ENCODE measurements around the gene CASTOR1. TPM values are rescaled to one million over a fixed set of nuclear protein-coding genes. Genes with fewer than 3 reads are reported as not detected.
A peak's percentile ranks its signal among the peaks of the same experiment; 100 is the strongest.

CASTOR1 gene
- polyA plus RNA-seq, 1 of the 3 experiments (the other 2 are of a cell fraction), result 14.4 TPM

DNA sequence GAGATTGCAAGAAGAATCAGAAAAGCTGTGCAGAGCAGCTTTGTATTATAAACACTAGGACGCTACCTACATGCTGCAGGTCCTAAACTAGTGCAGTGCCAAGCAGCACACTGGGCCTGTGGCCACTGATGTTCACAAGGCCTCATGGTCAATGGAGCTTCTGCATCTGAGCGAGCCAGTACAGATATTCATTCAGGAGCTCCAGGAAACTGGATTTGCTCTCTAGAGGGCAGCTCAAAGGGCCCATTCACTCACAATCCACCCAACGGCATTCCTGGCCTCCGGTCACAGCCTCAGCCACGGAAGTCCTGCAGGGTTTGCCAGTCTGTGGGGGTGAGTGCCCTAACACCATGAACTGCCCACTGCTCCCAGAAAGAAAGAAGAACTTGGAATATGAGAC is 43.2 kb upstream of the CASTOR1 start:
- peaks cover 43 to 64% of the 10 kb centered on the region in 2 experiments for H3K36me3 ChIP-seq (replicated peaks in 1 of 2; ENCODE audit: control insufficient read depth in 1 of 2, insufficient read depth in 2 of 2, low read length in 1 of 2)
- CTCF ChIA-PET, result interaction anchor here (0.7 to 1.5 kb wide), 3 partner anchors 19 to 55 kb away, joined by 3 to 4 read pairs (median 4); partner anchors contain the start of genes CASTOR1 and RNF215
- no peaks in the 10 kb centered on the region for H4K20me1 ChIP-seq (ENCODE audit: insufficient read depth)
- POLR2A ChIA-PET, result interaction anchor here (1.1 kb wide), 1 partner anchor 24 kb away, joined by 4 read pairs; the partner anchor contains the start of genes CCDC157 and SF3A1
- peaks cover 25% of the 10 kb centered on the region for H3F3A ChIP-seq (replicated peaks; ENCODE audit: insufficient read depth)
- H3K9ac ChIP-seq, result no peak overlapping the region
- H3K4me3 ChIP-seq (ENCODE audit: low read depth in 2 of 2, low read length in 1 of 2), result no peak overlapping the region
- 0 out of 4 replicates have a peak, but pooled peaks cover 0 to under 1% of the 10 kb centered on the region in 2 experiments for H3K4me1 ChIP-seq (ENCODE audit: control insufficient read depth in 1 of 2, insufficient read depth in 2 of 2, low read depth in 1 of 2, low read length in 1 of 2)
- DNase-seq, result no peak
- no peak for TF ChIP-seq SMC3 (IDR thresholded peaks at IDR 0.05; ENCODE audit: low read depth, low read length)
- TF ChIP-seq TAF1 (IDR thresholded peaks at IDR 0.05; ENCODE audit: borderline replicate concordance, low read depth, low read length), result no peak
- TF ChIP-seq GATA2 (CRISPR knock-in tag; IDR thresholded peaks at IDR 0.05), result no peak
- TF ChIP-seq, protein P1, sequence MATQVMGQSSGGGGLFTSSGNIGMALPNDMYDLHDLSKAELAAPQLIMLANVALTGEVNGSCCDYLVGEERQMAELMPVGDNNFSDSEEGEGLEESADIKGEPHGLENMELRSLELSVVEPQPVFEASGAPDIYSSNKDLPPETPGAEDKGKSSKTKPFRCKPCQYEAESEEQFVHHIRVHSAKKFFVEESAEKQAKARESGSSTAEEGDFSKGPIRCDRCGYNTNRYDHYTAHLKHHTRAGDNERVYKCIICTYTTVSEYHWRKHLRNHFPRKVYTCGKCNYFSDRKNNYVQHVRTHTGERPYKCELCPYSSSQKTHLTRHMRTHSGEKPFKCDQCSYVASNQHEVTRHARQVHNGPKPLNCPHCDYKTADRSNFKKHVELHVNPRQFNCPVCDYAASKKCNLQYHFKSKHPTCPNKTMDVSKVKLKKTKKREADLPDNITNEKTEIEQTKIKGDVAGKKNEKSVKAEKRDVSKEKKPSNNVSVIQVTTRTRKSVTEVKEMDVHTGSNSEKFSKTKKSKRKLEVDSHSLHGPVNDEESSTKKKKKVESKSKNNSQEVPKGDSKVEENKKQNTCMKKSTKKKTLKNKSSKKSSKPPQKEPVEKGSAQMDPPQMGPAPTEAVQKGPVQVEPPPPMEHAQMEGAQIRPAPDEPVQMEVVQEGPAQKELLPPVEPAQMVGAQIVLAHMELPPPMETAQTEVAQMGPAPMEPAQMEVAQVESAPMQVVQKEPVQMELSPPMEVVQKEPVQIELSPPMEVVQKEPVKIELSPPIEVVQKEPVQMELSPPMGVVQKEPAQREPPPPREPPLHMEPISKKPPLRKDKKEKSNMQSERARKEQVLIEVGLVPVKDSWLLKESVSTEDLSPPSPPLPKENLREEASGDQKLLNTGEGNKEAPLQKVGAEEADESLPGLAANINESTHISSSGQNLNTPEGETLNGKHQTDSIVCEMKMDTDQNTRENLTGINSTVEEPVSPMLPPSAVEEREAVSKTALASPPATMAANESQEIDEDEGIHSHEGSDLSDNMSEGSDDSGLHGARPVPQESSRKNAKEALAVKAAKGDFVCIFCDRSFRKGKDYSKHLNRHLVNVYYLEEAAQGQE (IDR thresholded peaks at IDR 0.05; ENCODE audit: low read depth, low read length), result no peak
- no peak for TF ChIP-seq SIN3A (IDR thresholded peaks at IDR 0.05; ENCODE audit: borderline replicate concordance, low read depth, low read length)
- no peak for TF ChIP-seq GABPA (IDR thresholded peaks at IDR 0.05; ENCODE audit: low read depth)
- no peak for TF ChIP-seq RAD21 (IDR thresholded peaks at IDR 0.05; ENCODE audit: low read length)
- TF ChIP-seq, protein P2, sequence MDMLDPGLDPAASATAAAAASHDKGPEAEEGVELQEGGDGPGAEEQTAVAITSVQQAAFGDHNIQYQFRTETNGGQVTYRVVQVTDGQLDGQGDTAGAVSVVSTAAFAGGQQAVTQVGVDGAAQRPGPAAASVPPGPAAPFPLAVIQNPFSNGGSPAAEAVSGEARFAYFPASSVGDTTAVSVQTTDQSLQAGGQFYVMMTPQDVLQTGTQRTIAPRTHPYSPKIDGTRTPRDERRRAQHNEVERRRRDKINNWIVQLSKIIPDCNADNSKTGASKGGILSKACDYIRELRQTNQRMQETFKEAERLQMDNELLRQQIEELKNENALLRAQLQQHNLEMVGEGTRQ (IDR thresholded peaks at IDR 0.05; ENCODE audit: borderline replicate concordance, low read depth, low read length), result no peak
- TF ChIP-seq YY1 (IDR thresholded peaks at IDR 0.05; ENCODE audit: low read depth), result no peak
- H3K27ac ChIP-seq (ENCODE audit: low read depth in 2 of 2, low read length in 1 of 2), result no peak overlapping the region
- H3K4me2 ChIP-seq, result no peak overlapping the region
- WGBS (ENCODE audit: low lambda C conversion rate), result 92% methylated on average over 1 of the region's 5 CpGs
- no peaks in the 10 kb centered on the region for H3K27me3 ChIP-seq (ENCODE audit: insufficient read depth)
- H3K9me3 ChIP-seq, result no peaks in the 10 kb centered on the region
- H3K79me2 ChIP-seq (ENCODE audit: insufficient read depth), result no peaks in the 10 kb centered on the region
- H3K9me2 ChIP-seq, result no peaks in the 10 kb centered on the region
- no peak overlapping the region for H2AFZ ChIP-seq (ENCODE audit: low read depth)

DNA sequence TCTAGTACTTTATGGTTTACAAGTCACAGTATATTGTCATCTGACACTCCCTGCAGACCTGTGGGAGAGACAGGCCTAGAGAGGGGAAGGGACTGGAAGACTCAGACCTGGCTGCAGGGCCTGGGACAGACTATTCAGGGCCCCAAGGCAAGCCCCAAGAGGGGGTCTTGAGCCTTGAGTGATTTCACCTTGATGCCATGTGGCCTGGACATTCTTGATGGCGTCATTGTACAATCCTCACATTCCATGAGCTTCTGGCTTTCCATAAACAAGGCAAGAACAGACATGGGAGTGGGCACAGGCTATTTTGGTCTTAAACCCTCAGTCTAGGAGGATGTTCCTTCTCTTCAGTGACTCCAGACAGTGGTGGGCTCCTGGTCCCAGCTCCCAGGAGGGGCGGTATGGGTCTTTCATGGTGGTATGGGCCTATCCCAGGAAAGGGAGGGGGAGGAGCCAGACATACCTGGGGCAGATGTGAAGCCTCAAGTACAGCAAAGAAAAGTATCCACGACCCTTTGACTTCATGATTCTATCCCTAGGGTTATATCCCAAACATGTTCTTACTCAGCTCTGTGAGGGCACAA is 39.3 kb upstream of the CASTOR1 start:
- Histone ChIP-seq H3K4me3 (ENCODE audit: low read depth in 2 of 2, low read length in 1 of 2) (no peak overlapping the region), H3K27me3 (ENCODE audit: insufficient read depth) (no peaks in the 10 kb centered on the region), H3K9me3 (no peaks in the 10 kb centered on the region), H3K36me3 (replicated peaks in 1 of 2; ENCODE audit: control insufficient read depth in 1 of 2, insufficient read depth in 2 of 2, low read length in 1 of 2) (peaks cover 14 to 24% of the 10 kb centered on the region in 2 experiments), H2AFZ (ENCODE audit: low read depth) (no peak overlapping the region), H3F3A (replicated peaks; ENCODE audit: insufficient read depth) (peaks cover 30% of the 10 kb centered on the region), H3K9me2 (no peaks in the 10 kb centered on the region), H3K9ac (no peak overlapping the region), H3K4me1 (ENCODE audit: control insufficient read depth in 1 of 2, insufficient read depth in 2 of 2, low read depth in 1 of 2, low read length in 1 of 2) (peaks cover 0 to 25% of the 10 kb centered on the region in 2 experiments; a peak in 2 of 4 replicates), H3K4me2 (no peak overlapping the region), H4K20me1 (ENCODE audit: insufficient read depth) (peaks cover 14% of the 10 kb centered on the region), H3K27ac (ENCODE audit: low read depth in 2 of 2, low read length in 1 of 2) (no peak overlapping the region), H3K79me2 (ENCODE audit: insufficient read depth) (peaks cover 23% of the 10 kb centered on the region)
- 91% methylated on average over 3 of the region's 3 CpGs for WGBS (ENCODE audit: low lambda C conversion rate)
- ChIA-PET CTCF (interaction anchor here (0.7 to 7.7 kb wide), 5 partner anchors 8 to 73 kb away, joined by 3 to 42 read pairs (median 3); partner anchors contain the start of gene CASTOR1), POLR2A (interaction anchor here (0.7 to 1.1 kb wide), 2 partner anchors 16 to 40 kb away, joined by 3 read pairs; no protein-coding TSS in a partner anchor)
- no peak for DNase-seq
- TF ChIP-seq POLR2AphosphoS5 (IDR thresholded peaks at IDR 0.05; ENCODE audit: low read depth, low read length), result 0 out of 2 replicates have a peak, but pooled peaks have one; percentile 5
- TF ChIP-seq, protein P3, sequence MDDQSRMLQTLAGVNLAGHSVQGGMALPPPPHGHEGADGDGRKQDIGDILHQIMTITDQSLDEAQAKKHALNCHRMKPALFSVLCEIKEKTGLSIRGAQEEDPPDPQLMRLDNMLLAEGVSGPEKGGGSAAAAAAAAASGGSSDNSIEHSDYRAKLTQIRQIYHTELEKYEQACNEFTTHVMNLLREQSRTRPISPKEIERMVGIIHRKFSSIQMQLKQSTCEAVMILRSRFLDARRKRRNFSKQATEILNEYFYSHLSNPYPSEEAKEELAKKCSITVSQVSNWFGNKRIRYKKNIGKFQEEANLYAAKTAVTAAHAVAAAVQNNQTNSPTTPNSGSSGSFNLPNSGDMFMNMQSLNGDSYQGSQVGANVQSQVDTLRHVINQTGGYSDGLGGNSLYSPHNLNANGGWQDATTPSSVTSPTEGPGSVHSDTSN (IDR thresholded peaks at IDR 0.05), result no peak

Data from SK-N-SH (cell line).